Measurements from ENCODE around the gene HHAT.

DNA sequence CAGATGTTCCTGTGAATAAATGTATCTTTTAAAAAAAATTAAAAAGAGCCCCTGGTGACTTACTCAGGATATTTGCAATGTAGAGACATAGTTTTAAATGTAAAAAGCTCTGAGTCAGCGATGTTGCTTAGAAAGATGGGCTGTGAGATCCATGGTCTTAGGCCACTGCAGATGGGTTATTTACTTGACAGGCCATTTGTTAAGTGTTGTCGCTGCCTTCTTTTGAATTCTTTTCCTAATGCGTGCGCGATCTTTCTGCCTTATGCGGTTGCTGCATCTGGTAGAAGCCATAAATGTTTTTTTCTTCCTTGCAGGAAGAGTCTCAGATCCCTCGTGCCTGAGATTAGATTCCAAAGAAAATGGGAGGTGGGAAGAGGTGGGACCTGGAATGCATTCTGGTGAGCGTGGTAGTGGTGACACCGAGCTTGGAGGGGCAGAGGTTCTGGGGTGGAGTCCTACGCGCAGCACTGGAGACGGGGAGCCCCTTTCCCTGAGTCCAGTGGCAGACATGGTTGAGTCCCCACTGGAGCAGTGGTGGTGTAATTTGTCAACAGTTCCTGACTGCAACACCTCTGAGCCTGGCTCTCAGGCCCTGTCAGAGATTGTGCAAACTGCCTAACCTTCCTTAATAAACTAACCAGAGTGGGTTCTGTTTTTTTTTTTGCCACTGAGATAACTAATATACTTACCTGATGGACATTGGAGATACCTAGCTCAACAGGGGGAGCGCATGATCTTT lies 197.2 kb downstream of the HHAT start:
- TF ChIP-seq CTCF (conservative IDR thresholded peaks at IDR 0.05; ENCODE audit: low read depth, low read length) (no peak), SMC3 (IDR thresholded peaks at IDR 0.05; ENCODE audit: low read depth, low read length) (no peak), CEBPB (IDR thresholded peaks at IDR 0.05; ENCODE audit: low read depth, low read length) (no peak), POLR2A (IDR thresholded peaks at IDR 0.05; ENCODE audit: low read depth, low read length) (no peak), ELK1 (IDR thresholded peaks at IDR 0.05; ENCODE audit: borderline replicate concordance, low read depth, low read length) (no peak), USF2 (IDR thresholded peaks at IDR 0.05; ENCODE audit: low read depth, low read length) (no peak), FOS (IDR thresholded peaks at IDR 0.05; ENCODE audit: low read depth, low read length) (no peak)
